GM21515 (cell line): ENCODE measurements around the gene APP.

Experiments
- ATAC-seq: cut with Tn5 transposase; IDR thresholded peaks from one replicate; pipeline ENCODE4 v1.9.1; 2021; ENCODE audit not compliant: unreplicated experiment

Gene APP

DNA sequence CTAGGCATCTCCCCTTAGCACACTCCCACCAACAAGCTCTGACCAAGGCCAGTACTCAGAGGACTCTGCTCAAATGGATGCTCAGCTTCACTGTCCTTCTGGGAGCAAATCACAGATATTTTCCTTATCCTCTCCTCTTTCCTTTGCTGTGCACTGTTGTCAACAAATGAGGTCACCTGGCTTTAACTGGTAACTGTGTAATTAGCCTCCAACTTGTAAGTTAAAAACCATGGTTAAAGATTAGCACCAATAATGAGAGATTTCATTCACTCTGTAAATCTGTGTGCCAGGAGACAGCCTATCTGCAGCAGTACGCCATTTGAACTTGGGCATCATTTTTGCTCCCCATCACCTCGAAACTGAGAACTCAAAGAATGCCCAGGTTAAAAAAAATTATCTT is 286.3 kb downstream of the APP start:
- no peak for ATAC-seq

DNA sequence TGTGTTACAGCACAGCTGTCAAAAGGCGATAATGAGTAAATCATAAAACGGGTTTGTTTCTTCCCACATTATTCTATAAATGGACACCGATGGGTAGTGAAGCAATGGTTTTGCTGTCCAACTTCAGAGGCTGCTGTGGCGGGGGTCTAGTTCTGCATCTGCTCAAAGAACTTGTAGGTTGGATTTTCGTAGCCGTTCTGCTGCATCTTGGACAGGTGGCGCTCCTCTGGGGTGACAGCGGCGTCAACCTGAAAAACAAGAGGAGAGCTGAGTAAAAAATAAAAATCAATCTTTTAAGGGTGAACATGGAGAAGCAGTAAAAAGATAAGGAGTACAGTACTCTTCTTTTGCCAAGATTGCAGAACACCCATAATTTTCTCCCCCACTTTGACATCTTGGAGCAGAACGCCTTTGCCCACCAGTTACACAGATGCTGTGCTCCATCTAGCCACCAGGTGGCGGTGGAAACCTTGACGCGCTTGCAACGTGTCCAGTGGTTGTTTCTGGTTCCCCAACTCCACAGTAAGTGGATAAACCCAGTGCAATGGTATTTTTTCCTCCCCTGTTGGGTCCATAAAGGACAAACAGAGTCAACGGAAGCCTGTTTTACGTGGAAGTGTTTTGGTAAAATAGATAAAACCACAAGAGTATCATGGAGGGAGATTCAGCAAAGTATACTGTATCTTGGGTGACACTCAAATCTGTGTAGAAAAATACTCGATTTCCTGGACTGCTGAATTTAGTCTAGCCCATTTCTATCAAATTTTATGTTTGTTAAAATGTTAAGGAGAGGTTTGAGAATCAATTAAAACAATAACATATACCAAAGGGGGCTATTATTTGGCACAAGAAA is 288.8 kb downstream of the APP start:
- ATAC-seq: peak; percentile 84

DNA sequence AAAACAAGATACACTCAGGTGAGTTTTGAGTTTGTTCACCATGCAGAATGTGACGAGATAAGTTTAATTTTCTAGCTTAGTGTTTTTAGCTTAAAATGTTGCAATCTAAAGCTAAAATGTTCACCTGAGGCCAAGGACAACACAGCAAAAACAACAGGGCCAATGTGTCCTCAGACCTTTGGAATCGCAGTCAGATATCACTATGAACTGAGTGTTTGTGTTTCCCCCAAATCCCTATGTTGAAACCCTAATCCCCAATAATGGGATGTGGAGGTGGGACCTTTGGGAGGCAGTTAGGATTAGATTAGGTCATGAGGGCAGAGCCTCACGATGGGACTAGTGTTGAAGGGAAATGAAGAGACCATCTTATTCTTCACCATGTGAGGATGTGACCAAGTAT is 291.4 kb downstream of the APP start:
- ATAC-seq: no peak

DNA sequence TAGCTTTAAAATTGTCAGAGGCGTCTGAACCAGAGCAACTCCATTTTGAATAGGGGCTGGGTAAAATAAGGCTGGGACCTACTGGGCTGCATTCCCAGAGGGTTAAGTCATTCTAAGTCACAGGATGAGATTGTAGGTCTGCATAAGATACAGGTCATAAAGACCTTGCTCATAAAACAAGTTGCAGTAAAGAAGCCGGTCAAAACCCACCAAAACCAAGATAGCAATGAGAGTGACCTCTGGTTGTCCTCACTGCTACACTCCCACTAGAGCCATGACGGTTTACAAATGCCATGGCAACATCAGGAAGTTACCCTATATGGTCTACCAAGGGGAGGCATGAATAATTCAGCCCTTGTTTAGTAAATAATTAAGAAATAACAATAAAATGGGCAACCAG is 292.2 kb downstream of the APP start:
- ATAC-seq: no peak

DNA sequence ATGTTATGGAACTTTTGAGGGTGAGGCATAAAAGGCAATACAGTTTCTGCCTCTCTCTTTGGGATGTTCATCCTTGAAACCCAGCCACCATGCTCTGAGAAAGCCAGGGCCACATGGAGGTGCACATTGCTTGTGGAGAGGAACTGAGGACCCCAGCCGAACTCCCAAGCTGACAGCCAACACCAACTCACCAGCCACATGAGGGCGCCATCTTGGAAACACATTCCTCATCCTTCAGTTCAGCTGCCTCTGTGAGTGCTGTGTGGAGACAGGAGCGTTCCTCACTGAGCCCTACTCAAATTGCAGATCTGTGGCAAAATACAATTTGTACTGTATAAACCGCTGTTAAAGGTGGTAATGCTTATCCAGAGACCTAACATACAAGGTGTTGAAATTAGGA is 298.3 kb downstream of the APP start:
- no peak for ATAC-seq

DNA sequence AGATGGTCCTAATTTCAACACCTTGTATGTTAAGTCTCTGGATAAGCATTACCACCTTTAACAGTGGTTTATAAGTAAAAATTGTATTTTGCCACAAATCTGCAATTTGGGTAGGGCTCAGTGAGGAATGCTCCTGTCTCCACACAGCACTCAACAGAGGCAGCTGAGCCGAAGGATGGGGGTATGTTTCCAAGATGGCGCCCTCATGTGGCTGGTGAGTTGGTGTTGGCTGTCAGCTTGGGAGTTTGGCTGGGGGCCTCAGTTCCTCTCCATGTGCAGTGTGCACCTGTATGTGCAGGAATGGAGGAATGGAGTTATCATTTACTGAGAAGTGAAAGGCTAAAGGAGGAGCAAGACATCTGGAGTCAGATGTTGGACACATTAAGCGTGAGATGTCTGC is 299.0 kb downstream of the APP start:
- no peak for ATAC-seq

DNA sequence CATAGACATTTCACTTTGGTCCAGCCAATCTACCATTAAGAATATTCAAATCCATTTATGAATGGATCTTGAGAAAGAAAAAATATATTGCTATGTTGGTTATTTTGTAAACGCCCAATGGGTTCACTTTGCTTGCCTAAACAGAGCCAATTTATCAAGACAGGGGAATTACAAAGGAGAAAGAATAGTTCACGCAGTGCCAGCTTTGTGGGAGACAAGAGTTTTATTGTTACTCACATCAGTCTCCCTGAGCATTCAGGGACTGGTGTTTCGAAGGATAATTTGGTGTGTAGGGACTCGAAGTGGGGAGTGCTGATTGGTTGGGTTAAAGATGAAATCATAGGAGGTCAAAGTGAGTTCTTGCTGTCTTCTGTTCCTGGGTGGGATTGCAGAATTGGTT is 300.5 kb downstream of the APP start:
- ATAC-seq: no peak

DNA sequence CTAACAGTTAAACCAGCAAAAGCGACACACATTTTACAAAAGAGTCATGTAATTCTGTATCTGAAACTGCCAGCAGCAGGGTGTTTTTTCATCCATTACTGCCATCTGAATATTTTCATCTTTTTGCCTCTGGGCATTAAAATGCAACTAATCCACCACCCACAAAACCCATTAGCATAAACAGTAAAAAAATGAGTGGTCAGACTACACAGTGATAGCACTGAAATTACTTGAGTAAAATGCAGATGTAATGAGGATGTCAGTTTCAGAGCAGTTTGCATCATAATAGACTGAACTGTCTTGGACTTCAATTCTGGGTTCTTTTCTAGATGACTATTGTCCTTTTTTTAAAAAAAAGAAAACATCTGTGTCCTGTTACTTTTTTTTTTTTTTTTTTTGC is 303.5 kb downstream of the APP start:
- ATAC-seq: no peak

DNA sequence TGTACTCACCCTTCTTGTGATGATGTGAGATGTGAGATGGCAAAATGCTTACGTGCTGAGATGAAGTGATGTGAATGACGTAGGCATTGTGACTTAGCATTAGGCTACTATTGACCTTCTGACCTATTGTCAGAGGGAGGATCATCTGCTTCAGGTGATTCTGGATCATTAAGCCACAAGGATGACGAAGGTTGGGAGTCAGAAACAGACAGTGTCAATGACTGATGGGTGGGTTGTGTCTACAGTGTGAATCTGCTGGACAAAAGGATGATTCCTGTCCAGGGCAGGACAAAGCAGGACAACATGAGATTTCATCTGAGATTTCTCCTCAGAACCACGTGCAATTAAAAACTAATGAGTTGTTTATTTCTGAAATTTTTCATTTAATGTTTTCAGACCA is 306.8 kb downstream of the APP start:
- no peak for ATAC-seq

DNA sequence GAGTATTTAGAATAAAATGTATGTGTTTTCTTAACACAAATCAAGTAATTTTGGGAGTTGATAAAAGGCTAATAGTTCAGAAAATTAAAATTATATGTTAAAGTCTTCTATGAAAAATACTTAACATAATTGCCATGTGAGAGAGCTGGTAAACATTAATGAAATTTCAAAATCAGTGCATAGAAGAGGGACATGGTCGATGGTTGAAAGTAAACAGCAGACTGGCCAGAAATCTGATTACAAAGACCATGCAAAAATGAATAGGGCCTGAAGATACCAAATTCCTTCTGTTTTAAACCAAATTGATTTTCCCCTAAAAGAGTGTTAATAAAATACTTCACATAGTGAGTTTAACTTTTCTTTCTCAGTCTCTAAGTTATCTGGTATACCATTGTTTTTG is 307.5 kb downstream of the APP start:
- no peak for ATAC-seq

DNA sequence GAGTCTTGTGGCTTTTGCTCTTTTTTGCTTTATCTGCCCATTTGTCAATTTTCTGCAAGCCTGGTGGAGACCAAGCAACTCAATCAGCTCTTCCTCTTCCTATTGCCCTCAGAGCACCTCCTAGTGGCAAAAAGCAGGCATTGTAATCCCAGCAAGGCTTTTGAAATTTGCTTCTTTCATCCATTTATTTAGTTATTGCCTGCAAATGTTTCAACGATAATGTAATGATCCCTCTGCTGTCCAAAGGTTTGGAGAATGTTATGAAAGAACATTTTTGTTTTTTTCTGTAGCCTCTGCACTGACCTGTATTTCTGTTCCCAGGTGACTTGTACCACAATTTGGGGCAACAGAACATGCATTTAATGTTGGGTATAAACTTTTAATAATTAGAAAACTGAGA is 308.0 kb downstream of the APP start:
- peak; percentile 72 for ATAC-seq

DNA sequence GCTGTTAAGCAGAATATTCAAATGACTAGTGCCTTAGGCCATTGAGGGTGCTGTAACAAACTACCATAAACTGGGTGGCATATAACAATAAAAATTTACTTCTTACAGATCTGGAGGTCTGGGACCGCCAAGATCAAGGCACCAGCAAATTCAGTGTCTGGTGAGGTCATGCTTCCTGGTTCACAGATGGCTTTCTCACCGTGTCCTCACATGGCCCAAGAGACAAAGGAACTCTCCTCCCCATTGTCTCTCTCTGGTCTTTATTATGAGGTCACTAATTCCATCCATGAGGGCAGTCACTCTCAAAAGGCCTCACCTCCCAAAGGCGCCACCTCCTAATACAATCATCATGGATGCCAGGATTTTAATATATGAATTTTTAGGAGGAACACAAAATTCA is 308.5 kb downstream of the APP start:
- no peak for ATAC-seq

DNA sequence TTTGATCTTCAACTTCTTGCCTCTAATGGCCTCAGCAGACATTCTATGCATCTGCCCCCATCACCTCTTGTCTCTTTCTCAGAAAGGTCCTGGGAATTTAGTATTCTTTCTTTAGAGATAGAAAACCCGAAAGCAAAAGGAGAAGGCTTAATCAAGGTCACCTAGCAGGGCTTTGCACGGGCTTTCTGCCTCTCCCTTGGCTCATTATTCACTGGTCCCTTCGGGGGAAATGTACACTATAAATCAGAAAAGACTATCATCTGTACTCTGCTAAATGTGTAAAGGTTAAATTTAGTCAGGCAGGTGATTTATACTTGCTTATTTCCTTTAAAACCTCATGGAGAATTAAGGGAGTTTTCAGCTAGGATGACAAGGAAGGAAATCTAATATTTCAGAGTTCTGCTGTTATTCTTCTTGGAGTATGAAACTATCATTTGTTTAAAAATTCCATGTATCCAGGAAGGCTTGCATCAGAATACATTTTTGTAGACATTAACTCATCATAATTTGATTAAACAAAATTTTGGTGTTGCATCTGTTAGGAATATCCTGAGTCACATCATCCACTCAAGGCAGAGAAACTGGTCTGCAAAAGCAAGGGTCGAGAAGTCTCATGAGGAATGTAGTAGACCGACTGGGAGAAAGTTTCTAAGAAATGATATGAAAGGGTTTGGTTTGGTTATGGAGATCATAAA is 311.2 kb downstream of the APP start:
- no peak for ATAC-seq

DNA sequence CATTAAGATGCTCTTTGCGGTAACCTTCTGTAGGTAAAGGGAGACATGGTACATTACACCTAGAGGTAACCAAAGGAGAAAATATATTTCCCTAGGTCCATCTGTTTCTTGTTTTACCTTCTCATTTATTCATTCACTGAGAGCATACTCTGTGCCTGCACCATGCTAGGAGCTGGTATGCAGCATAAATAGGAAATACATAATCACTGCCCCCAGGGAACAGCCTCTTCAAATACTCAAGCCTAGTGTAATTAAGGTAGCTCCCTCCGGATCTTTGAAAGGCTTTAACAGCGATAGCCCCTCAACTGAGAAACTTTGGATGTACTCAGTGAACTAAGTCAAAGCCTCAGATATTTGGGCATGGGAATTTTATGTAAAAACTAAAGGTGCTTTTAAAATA is 312.2 kb downstream of the APP start:
- no peak for ATAC-seq

DNA sequence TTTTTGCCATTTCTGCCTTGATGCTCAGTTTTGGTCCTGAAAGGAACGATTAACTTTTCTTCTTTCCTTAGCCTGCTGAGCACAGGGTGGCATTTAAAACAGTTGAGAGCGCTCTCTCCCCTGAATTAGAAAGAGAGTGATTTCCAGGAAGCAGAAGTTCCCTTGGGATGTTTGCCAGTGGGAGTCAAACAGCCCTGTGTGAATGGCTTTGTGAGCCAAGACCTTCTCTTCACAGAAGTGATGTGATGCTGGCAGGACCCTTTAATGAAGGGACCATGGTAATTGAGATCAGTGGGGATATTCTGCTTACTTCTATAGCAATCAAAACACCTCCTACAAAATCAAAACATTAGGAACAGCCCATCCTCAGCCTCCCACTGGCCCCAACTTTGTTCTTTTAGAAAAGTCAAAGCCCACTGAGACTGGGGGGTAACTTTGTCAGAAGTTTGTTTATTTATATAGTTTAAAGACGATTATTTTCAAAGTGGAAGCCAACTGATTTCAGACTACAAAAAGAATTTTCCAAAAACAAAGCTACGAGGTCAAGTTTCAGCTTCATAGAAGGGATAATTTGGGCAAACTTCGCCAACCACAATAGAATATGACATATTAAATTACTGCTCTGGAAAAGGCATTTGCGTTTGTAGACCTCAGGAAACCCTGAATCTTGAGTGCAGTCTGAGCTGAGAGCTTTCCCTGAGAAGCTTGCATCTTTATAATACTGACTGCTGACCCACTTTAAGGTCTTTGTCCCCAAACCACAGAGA is 313.1 kb downstream of the APP start:
- ATAC-seq: no peak

DNA sequence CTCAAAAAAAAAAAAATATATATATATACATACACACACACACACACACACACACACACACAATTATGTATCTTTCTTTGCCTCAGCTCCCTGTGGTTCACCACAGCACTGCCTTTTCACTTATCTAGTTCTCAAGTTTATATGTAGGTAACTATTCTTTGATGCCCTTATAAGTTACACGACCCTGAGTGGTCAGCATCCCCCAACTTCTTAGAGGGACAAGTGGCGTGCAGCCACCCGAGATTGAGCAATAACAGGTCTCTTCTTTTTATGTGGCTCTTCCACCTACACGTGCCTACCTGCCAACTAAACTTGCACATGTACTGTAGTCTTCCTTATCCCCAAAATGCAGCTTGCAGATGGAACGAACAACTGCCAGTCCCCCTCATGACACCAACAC is 315.0 kb downstream of the APP start:
- ATAC-seq: no peak

DNA sequence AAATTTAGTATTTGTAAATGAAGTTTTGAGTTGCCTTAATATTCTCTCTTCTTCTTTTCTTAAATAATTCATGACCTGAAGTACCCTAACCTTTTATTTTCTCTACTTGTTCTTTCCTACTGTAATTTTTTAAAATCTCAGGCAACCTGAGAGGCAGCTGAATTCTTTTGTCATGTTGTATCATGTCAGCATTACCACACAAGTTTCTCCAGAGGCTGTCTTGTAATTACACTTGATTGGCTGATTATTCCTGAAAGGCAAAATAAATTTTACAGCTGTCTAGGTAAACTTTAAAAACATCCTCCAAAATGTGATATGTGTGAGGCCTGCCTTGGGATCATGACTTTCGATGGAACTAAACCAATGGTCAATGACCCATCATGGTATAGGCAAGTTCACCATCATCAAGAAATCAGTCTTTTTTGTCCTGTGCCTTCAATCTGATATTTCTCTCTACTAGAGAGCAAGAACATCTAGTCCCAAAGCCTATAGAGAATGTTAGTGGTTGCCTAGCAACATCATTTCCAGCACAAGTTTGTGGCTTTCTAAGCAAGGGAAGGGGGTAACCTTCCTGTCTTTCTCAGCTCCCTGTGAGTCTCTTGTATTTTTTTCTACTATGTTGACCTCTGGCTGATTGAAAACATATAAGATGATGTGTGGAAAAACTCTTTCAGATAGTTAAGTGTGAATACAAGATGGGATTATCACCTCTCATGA is 320.3 kb downstream of the APP start:
- ATAC-seq: no peak

DNA sequence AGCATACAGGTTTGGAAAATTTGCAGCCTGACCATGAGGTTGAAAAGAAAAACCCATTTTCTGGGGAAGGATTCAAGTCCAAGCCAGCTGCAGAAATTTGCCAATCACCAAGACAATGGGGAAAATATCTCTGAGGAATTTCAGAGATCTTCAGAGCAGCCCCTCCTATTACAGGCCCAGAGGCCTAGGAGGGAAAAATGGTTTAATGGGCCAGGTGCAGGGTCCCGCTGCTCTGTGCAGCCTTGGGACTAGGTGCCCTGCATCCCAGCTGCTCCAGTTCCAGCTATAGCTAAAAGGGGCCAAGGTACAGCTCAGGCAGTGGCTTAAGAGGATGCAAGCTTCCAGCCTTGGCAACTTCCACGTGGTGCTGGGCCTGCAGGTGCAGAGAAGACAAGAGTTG is 322.3 kb downstream of the APP start:
- ATAC-seq: no peak

DNA sequence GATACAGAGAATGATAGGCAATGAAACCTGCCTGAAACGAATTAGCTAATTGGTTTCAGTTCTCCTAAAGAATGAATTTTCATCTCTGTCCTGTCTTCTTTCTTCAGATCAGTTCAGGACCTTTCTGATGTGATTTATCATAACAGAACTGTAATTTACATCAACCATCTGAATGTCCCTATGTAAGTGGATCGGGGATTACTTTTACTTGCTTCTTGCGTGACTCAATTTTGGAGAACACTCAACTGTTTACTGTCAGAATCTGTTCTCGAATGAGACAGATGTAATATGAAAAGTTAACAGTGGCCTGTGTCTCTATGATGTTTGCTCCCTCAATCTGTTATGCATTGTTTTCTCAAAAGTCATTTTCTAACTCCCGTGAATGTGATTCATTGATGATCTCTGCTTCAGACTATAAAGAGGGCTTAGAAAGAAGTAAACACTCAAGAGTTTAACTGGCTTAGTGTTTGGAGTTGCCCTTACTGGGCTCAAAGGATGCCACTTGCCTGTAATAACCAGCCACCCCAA is 324.8 kb downstream of the APP start:
- ATAC-seq: no peak

DNA sequence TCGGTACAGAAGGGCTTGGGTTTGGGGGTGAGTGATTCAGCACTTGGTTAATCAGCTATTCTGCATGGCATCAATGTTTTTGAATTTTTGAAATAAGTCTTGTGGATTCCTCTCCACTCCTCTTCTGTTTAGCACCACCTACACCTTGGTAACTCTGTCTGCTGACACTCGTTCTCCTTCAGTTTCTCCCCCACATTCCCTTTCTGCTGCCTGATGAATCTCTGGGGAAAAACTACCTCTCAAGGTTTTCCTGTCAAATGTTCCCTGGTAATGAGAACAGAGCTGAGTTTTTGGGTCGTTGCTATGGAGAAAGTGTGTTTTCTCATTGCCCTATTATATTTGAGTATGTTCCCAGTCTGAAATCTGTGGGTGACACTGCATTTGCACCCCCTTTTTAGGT is 327.6 kb downstream of the APP start:
- no peak for ATAC-seq

DNA sequence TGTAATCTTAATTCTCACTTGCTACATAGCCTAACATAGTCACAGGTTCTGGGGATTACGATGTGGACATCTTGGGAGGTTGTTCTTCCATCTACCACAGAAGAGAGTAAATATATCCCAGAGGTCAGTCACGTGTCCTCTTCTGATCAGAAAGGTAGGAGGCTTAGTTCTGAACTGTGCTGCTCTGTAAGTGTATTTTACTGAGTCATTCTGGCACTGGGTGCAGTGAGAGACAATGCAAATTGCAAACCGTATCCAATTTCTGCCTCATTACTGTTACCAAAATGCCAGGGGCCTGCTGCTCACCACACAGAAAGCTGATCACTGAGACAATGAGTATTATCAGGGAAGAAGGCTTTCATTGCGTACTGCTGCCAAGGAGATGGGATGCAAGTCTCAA is 331.8 kb downstream of the APP start:
- no peak for ATAC-seq
